CD4-positive, CD25-positive, alpha-beta regulatory T cell (primary cell): ENCODE data around the gene OR56A3. TPM values are rescaled to one million over a fixed set of nuclear protein-coding genes. Genes with fewer than 3 reads are reported as not detected.
A peak's percentile ranks its signal among the peaks of the same experiment; 100 is the strongest.

Source experiments
- ATAC-seq, 2 donors: fragments of 150-1000 bp; cut with Tn5 transposase; one replicate each; pipeline ENCODE4 v1.10.0; 2021; ENCODE audit warnings: low read depth in 2 of 2, moderate number of reproducible peaks in 2 of 2, moderate library complexity in 1 of 2
- DNase-seq, 3 donors: peaks; one replicate each; pipeline versions ENCODE4 v3.0.0 to v3.0.0-alpha.2; 2012 to 2022; ENCODE audit warnings: mixed read lengths in 1 of 3
- H3K27ac ChIP-seq: one replicate; pipeline ENCODE4 v1.7.0; 2013; ENCODE audit warnings: mild to moderate bottlenecking, low read length; ENCODE audit not compliant: insufficient read depth, poor library complexity, severe bottlenecking
- H3K27me3 ChIP-seq: one replicate; pipeline ENCODE4 v1.7.0; 2013; ENCODE audit warnings: low read length; ENCODE audit not compliant: control insufficient read depth, insufficient read depth
- H3K36me3 ChIP-seq: one replicate; pipeline ENCODE4 v1.7.0; 2013; ENCODE audit warnings: mild to moderate bottlenecking, low read length, moderate library complexity; ENCODE audit not compliant: control insufficient read depth, insufficient read depth
- H3K4me1 ChIP-seq: 2 replicates; pipeline ENCODE4 v1.7.0; 2013; ENCODE audit warnings: mild to moderate bottlenecking, low read length; ENCODE audit not compliant: insufficient read depth, control insufficient read depth, poor library complexity, severe bottlenecking
- H3K4me3 ChIP-seq: one replicate; pipeline ENCODE4 v1.7.0; 2013; ENCODE audit warnings: low read depth, mild to moderate bottlenecking, low read length, moderate library complexity
- H3K9me3 ChIP-seq, 2 experiments: 1 replicate in 1 of 2; 2 replicates in 1 of 2; pipeline ENCODE4 v1.7.0; 2013; ENCODE audit warnings: low read length in 2 of 2, mild to moderate bottlenecking in 1 of 2, moderate library complexity in 1 of 2; ENCODE audit not compliant: control insufficient read depth in 2 of 2
- H3K27ac Mint-ChIP-seq, 3 donors: one replicate each; pipeline ENCODE4 v1.8.0; 2020 to 2022; ENCODE audit warnings: mild to moderate bottlenecking in 3 of 3, mixed read lengths in 3 of 3, moderate library complexity in 2 of 3
- H3K27me3 Mint-ChIP-seq: one replicate; pipeline ENCODE4 v1.8.0; 2022; ENCODE audit warnings: mild to moderate bottlenecking, mixed read lengths
- H3K36me3 Mint-ChIP-seq: one replicate; pipeline ENCODE4 v1.8.0; 2020; ENCODE audit warnings: mixed read lengths
- H3K4me1 Mint-ChIP-seq, 4 donors: one replicate each; pipeline ENCODE4 v1.8.0; 2020 to 2022; ENCODE audit warnings: mixed read lengths in 4 of 4, mild to moderate bottlenecking in 1 of 4
- H3K4me3 Mint-ChIP-seq, 4 donors: one replicate each; pipeline ENCODE4 v1.8.0; 2020 to 2022; ENCODE audit warnings: mild to moderate bottlenecking in 4 of 4, mixed read lengths in 4 of 4, moderate library complexity in 3 of 4
- H3K9me3 Mint-ChIP-seq, 7 donors: one replicate each; pipeline ENCODE4 v1.8.0; 2020 to 2022; ENCODE audit warnings: mixed read lengths in 7 of 7, mild to moderate bottlenecking in 3 of 7, moderate library complexity in 2 of 7
- polyA plus RNA-seq, 4 donors: library from polyadenylated mRNA; unstranded; fragments of 300-500 nt; fragmentation: Illumina TruSeq; gene quantifications; one replicate each; pipeline ENCODE4 v1.2.3, GENCODE V29; 2021
- total RNA-seq: library from RNA; stranded (reverse); gene quantifications from one replicate; pipeline ENCODE4 v1.2.3, GENCODE V29; 2022

The OR56A3 gene, protein sequence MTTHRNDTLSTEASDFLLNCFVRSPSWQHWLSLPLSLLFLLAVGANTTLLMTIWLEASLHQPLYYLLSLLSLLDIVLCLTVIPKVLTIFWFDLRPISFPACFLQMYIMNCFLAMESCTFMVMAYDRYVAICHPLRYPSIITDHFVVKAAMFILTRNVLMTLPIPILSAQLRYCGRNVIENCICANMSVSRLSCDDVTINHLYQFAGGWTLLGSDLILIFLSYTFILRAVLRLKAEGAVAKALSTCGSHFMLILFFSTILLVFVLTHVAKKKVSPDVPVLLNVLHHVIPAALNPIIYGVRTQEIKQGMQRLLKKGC
- total RNA-seq, result not detected
- not detected for polyA plus RNA-seq

DNA sequence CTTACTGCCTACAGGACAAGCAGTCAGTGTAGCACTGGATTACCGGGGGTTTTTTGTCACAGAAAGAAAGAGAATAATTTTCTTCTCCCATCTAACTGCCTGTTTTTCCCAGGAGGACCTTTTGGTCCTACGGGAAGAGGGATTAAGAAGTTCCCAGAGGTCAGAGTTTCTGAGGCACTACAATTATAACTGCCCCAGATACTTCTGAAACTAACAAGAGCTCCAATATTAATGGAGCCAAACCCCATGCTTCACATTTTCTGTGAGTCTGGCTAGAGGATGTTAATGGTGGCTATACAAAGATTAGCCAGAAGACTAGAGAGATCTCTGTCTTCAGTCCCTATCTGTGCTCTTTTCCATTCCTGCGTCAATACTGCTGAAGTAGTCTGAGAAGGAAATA lies at the start of gene OR56A3:
OR56A3 (plus strand) TSS at position 301 of the 400 bp plus-strand sequence. CDS start 5,096 bp downstream, outside the sequence.
- ATAC-seq, result no peak
- Histone ChIP-seq H3K36me3 (no peaks in the 10 kb centered on the region), H3K4me1 (no peaks in the 10 kb centered on the region), H3K27ac (no peak within 1 kb of the TSS), H3K4me3 (no peak within 1 kb of the TSS), H3K9me3 (no peaks in the 10 kb centered on the region), H3K27me3 (no peaks in the 10 kb centered on the region)
- no peak for DNase-seq
- Mint-ChIP-seq H3K27me3 (no peaks in the 10 kb centered on the region), H3K9me3 (peaks cover 0 to 5% (median 0%) of the 10 kb centered on the region in 7 donors), H3K36me3 (no peaks in the 10 kb centered on the region), H3K27ac (no peak within 1 kb of the TSS), H3K4me3 (no peak within 1 kb of the TSS), H3K4me1 (no peaks in the 10 kb centered on the region)

DNA sequence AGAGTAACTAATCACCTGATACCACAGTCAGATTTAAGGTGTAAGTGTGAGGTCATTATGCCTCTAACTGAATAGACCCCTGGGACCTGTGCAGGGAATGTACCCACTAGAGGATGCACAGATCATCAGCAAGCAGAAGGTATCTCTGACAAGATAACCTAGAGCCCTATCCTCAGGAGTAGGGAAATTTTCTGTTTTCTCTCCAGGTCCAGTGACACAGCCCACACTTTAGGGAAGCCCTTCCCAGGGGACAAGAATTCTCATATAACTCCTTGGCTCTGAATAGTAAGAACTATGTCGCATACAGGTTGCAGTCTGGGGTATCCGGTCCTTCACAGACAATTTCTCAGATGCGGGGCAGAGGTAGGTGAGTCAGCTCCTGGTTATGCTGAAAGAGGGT lies 49.1 kb upstream of the OR56A3 start, which contains the start of gene OR52E5:
OR52E5 (plus strand) TSS at position 301 of the 400 bp plus-strand sequence. CDS start 7,569 bp downstream, outside the sequence.
- ATAC-seq, result no peak
- no peaks in the 10 kb centered on the region for H3K36me3 ChIP-seq
- Mint-ChIP-seq H3K4me1 (no peaks in the 10 kb centered on the region), H3K4me3 (no peak within 1 kb of the TSS), H3K27ac (peak within 1 kb of the TSS in 1 of 3 donors; percentile 5), H3K36me3 (no peaks in the 10 kb centered on the region), H3K9me3 (peaks cover 0 to 2% (median 0%) of the 10 kb centered on the region in 7 donors), H3K27me3 (peaks cover 6% of the 10 kb centered on the region)
- H3K4me1 ChIP-seq, result no peaks in the 10 kb centered on the region
- no peak for DNase-seq
- no peaks in the 10 kb centered on the region for H3K9me3 ChIP-seq
- no peak within 1 kb of the TSS for H3K4me3 ChIP-seq
- H3K27me3 ChIP-seq, result no peaks in the 10 kb centered on the region
- no peak within 1 kb of the TSS for H3K27ac ChIP-seq

DNA sequence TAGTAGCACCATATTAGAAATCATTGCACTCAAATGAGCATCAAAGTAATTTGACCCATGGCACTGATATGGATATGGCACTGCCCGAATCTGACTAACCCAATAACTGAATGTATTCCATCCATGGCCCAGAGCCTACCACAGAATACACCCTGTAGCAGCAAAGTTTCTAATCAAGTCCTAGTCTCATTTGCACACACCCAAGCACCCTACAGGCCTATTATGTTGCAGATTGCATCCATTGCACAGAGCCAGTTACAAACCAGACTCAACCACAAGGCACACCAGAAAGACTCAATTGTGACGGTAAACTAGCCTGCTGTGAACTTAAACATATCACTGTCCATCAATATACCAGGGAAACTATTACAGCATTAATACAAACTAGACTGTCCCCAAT lies 42.5 kb upstream of the OR56A3 start:
- Histone ChIP-seq H3K36me3 (no peaks in the 10 kb centered on the region), H3K4me3 (no peak overlapping the region), H3K4me1 (no peaks in the 10 kb centered on the region), H3K9me3 (no peaks in the 10 kb centered on the region), H3K27ac (no peak overlapping the region), H3K27me3 (no peaks in the 10 kb centered on the region)
- H3K27me3 Mint-ChIP-seq, result no peaks in the 10 kb centered on the region
- no peak overlapping the region for H3K4me3 Mint-ChIP-seq
- H3K4me1 Mint-ChIP-seq, result no peaks in the 10 kb centered on the region
- H3K27ac Mint-ChIP-seq, result no peak overlapping the region
- ATAC-seq (no peak), DNase-seq (no peak)
- H3K36me3 Mint-ChIP-seq, result no peaks in the 10 kb centered on the region
- H3K9me3 Mint-ChIP-seq, result no peaks in the 10 kb centered on the region

DNA sequence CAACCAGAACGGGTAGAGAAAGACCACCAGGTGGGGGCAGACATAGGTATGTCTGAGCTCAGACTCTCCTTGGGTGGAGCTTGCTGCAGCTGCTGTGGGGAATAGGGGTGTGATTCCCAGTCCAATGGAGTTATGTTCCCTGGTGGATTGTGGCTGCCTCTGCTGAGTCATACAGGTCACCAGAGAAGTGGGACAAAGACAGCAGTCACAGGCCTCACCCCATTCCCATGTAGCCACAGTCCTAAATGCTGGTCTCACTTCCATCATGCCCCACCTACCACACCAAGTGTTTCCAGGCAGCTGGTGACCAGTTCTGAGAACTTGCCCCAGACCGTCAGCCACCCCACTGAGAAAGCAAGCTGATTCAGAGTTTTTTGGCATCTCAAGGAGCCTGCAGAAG lies 31.5 kb upstream of the OR56A3 start:
- no peak overlapping the region for H3K4me3 Mint-ChIP-seq
- H3K27me3 ChIP-seq, result no peaks in the 10 kb centered on the region
- no peak for DNase-seq
- H3K9me3 ChIP-seq, result no peaks in the 10 kb centered on the region
- ATAC-seq, result no peak
- peaks cover 4% of the 10 kb centered on the region for H3K27me3 Mint-ChIP-seq
- H3K9me3 Mint-ChIP-seq, result peaks cover 0 to 11% (median 1%) of the 10 kb centered on the region in 7 donors
- H3K36me3 ChIP-seq, result no peaks in the 10 kb centered on the region
- no peaks in the 10 kb centered on the region for H3K4me1 Mint-ChIP-seq
- no peaks in the 10 kb centered on the region for H3K4me1 ChIP-seq
- H3K4me3 ChIP-seq, result no peak overlapping the region
- H3K27ac ChIP-seq, result no peak overlapping the region
- H3K36me3 Mint-ChIP-seq, result no peaks in the 10 kb centered on the region
- no peak overlapping the region for H3K27ac Mint-ChIP-seq

GRCh38 chr11:5922749-5923426 lies 19.2 kb upstream of the OR56A3 start:
- H3K27me3 Mint-ChIP-seq, result no peaks in the 10 kb centered on the region

GRCh38 chr11:5923427-5923776 lies 18.6 kb upstream of the OR56A3 start:
- Histone ChIP-seq H3K4me3 (no peak overlapping the region), H3K27me3 (no peaks in the 10 kb centered on the region), H3K27ac (no peak overlapping the region), H3K36me3 (no peaks in the 10 kb centered on the region), H3K4me1 (no peaks in the 10 kb centered on the region), H3K9me3 (peaks cover 0 to 4% of the 10 kb centered on the region in 2 experiments)
- H3K4me3 Mint-ChIP-seq, result no peak overlapping the region
- no peaks in the 10 kb centered on the region for H3K27me3 Mint-ChIP-seq
- peaks cover 2 to 20% (median 7%) of the 10 kb centered on the region in 7 donors for H3K9me3 Mint-ChIP-seq
- H3K27ac Mint-ChIP-seq, result no peak overlapping the region
- DNase-seq (no peak), ATAC-seq (no peak)
- H3K36me3 Mint-ChIP-seq, result no peaks in the 10 kb centered on the region
- H3K4me1 Mint-ChIP-seq, result no peaks in the 10 kb centered on the region

More at GRCh38 chr11:5922749-5923426, 19.2 kb upstream of the OR56A3 start:
- H3K36me3 Mint-ChIP-seq, result no peaks in the 10 kb centered on the region
- peaks cover 2 to 18% (median 5%) of the 10 kb centered on the region in 7 donors for H3K9me3 Mint-ChIP-seq
- Histone ChIP-seq H3K36me3 (no peaks in the 10 kb centered on the region), H3K27me3 (no peaks in the 10 kb centered on the region), H3K4me1 (no peaks in the 10 kb centered on the region), H3K27ac (no peak overlapping the region), H3K9me3 (peaks cover 0 to 4% of the 10 kb centered on the region in 2 experiments), H3K4me3 (no peak overlapping the region)
- H3K4me3 Mint-ChIP-seq, result no peak overlapping the region
- H3K27ac Mint-ChIP-seq, result no peak overlapping the region
- no peak for DNase-seq
- ATAC-seq, result no peak
- H3K4me1 Mint-ChIP-seq, result no peaks in the 10 kb centered on the region

GRCh38 chr11:5923794-5924193 lies 18.3 kb upstream of the OR56A3 start:
- Mint-ChIP-seq H3K27ac (no peak overlapping the region), H3K36me3 (no peaks in the 10 kb centered on the region), H3K27me3 (no peaks in the 10 kb centered on the region), H3K4me3 (no peak overlapping the region), H3K4me1 (no peaks in the 10 kb centered on the region), H3K9me3 (peaks cover 2 to 22% (median 5%) of the 10 kb centered on the region in 7 donors)
- Histone ChIP-seq H3K36me3 (no peaks in the 10 kb centered on the region), H3K4me3 (no peak overlapping the region), H3K27ac (no peak overlapping the region), H3K27me3 (no peaks in the 10 kb centered on the region), H3K9me3 (peaks cover 0 to 4% of the 10 kb centered on the region in 2 experiments), H3K4me1 (no peaks in the 10 kb centered on the region)
- no peak for DNase-seq
- ATAC-seq, result no peak
